HG03060 (cell line): ENCODE data around the gene NENF.
"Not testable (repeated sequence)": the region's sequence is repeated elsewhere in the genome, so short reads cannot be mapped to it uniquely, and the experiment has no call there.

Source experiments
- ATAC-seq: cut with Tn5 transposase; IDR thresholded peaks from one replicate; pipeline ENCODE4 v1.9.1; 2021; ENCODE audit warnings: low read depth, moderate number of reproducible peaks; ENCODE audit not compliant: unreplicated experiment

The NENF gene

DNA sequence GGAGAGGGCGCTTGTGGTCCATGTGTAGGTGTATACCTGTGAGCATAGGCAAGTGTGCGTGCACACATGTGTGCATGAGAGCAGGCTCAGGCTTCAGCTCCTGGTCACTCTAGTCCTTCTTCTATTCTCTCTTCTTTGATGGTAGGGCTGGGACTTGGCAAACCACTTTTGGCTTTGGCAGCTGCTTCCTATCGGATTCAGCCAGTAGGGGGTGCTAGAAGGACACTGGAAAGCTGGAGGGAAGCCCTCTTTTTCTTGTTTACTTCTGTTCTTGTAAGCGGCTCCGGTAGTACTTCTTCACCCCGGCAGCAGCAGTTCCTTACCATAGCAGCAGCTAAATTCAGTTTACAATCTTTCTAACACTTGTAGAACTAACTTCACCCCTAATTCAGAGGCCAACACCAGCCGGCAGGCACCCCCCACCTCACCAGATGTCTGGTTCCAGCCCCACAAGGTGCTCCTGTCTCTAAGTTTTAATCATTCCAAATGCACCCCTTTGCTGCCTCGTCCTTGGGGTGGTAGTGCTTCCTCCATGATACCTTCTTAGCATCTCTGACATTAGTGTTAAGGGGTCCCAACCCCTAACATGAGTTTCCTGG, 25.1 kb downstream of the NENF start:
- ATAC-seq: no peak

DNA sequence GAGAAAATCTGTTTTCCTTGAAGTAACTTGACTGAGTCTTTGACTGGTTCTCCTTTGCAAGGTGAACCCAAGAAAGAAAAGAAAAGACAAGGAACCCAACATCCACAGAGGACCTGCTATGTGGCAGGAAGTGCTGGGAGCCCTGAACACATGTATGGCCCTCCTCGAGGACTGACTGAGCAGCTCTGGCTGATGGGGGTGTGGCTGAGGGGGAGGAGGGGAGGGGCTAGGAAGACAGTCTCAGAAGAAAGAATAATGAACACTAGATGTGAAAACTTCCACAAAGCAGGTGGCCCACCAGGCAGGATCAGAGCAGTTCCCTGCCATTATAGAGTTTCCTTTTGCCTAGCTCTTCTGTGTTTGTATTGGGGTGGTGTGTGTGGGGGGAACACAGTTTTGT, 26.1 kb downstream of the NENF start:
- no peak for ATAC-seq

DNA sequence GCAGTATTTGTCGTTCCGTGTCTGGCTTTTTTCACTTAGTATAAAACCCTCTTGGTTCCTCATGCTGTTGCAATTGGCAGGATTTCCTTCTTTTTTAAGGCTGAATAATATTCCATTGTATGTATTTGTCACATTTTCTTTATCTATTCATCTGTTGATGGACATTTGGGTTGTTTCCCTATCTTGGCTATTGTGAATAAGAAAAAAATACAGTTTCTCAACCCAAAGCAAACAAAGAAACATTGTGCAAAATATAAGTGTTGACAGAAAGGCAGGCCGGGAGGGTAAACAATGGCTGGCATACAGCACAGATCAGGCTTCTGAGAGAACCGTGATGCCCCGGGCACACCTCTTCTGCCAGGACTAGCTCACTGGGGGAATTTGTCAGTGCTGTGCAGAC, 26.9 kb downstream of the NENF start:
- no peak for ATAC-seq

DNA sequence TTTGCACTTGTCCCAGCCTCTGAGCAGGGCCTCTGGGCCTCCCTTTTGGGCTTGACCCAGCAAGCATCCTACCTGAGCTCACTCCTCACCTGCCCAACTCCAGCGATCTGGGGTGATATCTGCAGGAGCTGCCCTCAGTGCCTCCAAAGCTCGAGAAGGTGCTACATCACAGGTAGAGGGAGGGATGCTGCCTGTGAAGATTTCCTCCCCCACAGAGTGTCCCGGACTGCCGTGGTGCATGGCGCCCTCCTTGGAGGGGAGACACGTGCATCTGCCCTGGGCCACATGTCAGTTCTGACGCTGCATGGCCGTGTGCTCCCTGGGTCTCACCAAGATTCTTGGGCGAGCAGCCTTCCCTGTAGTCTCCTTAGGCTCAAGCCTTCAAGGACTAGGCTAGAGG, 27.7 kb downstream of the NENF start:
- ATAC-seq: no peak

DNA sequence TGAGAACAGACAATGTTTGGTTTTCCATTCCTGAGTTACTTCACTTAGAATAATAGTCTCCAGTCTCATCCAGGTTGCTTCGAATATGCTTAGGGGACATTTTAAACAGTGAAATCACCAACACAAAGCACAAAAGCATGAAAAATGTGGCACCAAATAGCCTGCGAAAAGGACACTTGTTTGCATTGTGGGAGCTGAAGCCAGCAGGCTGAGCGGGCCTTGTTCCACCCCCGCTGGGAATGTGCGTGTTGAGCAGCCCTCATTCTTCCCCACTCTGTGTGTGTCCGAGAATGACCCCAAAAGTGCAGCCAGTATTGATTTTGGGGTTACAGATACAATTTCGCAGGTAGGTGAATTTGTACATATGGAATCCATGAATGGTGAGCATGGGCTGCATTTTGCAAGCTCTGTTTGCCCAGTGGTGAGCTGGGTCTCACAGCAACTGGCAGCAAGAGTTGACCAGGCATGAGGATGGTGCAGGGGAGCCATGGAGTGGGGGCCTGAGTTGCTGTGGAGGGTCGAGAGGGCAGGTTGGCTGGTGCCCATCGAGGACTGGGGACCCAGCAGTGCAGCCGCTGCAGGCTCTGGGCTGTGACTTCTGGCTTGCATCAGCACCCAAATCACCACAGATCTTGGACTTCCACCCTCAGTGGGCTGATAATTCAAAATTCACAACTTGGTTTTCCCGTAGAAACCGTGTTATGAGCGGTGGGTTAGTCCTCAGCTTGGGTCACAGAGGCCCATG, 29.4 kb downstream of the NENF start:
- no peak for ATAC-seq

DNA sequence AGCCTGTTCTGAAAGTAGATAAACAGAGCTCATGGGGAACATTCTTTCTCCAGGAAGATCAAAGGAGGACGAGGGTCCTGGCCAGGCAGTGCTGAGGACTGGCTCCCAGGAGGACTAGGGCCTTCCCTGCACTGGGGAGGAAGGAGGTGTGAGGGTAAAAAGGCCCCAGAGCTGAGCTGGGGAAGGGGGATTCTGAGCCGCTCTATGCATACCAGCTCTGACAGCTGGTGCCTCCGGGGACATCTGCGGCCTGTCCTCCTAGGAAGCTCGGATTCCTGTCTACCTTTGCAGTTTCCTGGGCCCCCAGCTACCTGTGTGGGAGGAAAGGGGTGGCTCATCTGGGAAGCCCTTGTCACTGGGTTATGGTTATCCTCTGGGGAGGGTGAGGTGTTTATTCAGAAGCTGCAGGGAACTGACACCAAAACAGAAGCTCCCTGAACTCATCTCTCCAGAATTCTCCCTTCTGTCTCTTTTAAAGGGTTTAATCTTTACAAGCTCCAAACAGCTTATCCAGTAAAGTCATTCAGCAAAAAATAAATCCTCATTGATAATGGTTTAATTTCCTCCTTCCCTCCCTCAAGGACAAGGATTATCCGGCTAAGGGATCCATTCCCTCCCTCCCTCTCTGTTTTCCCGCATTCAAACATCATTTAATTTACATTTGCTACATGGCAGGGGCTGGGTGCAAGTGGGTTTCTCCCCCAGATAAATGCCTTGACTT, 31.0 kb downstream of the NENF start:
- no peak for ATAC-seq

DNA sequence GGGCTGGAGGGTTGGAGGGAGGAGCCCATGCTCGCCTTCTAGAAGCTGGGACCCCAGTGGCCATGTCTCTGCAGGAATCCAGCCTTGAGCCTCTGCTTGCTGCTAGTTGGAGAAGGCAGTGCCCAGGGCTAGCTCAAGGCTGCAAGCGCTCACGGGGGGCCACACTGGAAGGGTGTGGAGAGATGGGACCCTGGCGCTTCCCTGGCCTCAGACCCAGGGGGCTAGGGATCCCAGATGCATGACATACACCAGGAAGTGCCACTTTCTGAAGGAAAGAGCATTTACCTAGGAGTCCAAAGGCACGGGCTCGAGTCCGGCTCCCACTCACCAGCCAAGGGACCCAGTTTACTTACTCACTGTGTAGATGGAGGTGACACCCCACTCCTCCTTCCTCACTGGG, 32.6 kb downstream of the NENF start:
- no peak for ATAC-seq

DNA sequence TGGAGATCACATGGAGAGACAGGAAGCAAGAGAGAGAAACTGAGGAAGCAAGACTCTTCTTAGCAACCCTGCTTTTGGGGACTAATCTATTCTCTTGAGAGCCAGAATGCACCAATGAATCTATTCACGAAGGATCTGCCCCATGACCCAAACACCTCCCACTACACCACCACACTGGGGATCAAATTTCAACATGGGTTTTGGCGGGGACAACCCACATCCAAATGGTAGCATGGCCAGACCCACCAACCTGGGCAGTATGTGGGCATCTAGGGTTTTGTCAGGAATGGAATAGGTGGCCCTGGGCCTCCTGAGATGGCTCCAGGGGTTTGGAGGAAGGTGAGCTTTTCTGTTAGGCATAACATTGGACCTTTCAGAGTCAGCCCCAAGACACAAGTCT, 33.7 kb downstream of the NENF start:
- no peak for ATAC-seq

DNA sequence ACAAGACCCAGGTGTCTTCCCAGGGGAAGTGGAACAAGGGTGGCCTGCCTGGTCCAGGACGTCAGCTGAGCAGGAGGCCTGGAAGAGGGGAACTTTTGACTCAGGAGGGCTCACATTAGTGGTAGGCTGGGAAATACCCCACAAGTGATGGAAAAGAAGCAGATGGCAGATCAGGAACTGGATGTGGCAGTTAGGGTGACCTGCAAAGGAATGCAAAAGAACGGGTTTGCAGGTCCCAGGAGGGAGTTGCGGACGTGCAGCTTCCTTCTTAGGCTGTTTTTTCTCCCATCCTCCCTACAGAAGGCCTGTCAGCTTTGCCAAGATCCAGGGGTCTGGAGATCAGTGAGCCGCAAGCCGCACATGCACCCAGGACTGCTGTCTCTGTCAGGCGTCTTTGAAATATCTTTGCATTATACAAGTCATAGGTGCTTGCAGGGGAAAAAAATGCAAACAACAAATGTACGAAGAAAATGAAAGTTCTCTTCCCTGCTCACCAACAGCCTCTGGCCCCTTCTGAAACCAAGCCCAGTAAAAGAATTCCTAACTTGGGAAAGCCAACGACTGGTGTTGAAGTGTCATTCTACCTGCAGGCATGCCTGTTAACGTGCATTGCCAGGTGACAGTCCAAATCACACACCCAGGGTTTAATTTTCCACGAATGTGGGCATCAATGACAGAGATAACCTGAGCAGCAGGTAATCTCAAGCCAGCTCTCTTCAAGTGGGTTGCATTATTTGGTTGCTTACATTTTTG, 34.4 kb downstream of the NENF start:
- ATAC-seq: no peak

DNA sequence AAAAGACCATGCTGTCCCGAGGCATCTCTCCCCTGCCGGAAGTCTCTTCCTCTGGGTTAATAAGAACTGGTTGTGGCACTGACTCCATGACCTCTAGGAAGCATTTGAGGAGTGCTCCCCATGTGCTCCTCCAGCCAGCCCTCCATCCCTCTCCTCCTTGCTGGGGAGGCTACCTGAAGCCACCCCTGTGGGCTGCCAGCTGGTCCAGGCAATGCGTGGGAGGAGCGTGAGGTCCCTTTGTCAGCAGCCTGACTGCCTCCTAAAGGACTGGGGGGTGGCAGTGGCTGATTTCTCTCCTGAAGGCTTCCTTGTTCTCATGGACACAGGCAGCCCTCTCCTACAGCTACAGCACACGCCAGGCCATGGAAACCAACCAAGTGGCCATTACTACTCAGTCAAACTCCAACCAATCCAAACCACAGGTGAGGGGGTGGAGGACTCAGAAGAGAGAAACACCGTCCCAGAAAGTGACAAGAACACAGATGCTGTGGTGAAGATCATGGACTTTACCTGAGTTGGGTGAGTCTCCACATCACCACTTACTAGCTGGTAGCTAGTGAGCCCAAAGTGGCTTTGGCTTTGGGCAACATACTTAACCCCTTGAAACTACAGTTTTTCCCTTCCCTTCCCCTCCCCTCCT, 35.2 kb downstream of the NENF start:
- ATAC-seq: no peak

DNA sequence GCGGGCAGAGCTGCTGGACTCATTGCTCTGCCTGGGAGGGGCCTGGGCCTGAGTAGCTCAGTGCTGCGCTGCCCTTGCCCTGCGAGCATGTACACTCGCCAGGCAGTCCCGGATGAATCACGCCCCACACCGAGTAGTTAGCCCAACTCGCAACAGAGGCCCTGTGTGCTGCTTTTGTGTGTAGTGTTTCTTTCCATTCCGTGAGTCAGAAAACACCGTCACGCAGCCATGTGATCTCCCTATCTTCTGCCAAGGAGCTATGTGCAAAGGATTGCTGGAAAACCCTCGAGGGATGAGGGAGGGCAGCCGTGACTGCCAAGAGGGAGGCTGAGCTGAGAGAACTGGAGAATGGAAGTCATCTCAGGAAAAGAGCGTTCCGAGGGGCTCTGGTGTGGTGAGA, 37.3 kb downstream of the NENF start:
- no peak for ATAC-seq

DNA sequence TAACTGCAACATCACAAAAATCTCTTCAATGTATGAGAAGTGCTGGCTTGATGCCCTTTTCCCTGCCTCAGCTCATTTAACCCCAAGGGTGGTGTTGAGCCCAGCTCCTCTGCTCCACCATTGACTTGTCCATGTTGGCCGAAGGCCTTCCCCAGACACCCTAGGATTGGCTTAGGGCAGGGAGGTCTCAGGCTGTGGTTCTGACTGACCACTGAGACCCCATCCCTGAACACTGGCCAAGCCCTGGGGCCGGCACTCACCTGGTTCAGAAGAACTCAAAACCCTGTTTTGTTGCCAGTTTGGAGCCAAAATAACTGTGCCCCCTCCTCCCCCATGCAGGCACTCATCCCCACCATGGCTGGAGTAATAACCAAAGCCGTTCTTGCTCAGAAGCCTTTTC, 38.6 kb downstream of the NENF start:
- no peak for ATAC-seq

DNA sequence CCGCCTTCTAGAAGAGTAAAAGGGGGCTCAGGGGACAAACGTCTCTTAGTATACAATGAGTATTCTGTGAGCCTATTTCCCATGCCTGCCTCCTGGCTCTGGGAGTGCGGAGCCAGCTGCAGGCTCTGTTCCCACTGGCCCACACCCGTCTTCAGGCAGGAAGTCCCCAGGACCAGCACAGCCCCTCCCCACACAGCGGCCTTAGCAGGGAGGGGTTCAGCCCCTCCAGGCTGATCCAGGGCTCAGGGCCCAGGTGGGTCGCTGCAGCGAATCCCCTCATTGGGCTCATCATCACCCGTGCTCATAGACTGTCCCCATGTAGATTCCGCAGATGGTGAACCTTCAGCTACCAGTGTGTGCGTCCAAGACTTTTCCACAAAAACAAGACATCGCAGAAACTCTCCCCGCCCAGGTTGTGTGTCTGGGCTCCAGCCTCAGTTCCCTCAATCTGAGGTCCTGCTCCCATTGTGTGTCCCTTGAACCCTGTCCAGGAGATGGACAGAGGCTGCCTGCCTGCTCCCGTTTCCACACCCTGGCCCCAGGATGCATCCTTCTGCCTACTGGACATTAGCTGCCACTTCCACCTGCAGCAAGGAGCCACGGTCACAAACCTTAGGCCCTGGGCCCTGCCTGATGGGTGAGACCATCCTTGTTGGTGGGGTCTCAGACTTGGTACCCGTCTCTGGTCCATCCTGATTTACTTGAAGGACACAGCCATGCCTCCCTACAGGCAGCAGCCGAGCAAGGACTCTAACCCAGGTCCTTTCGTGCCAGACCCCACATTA, 39.4 kb downstream of the NENF start:
- ATAC-seq: no peak

DNA sequence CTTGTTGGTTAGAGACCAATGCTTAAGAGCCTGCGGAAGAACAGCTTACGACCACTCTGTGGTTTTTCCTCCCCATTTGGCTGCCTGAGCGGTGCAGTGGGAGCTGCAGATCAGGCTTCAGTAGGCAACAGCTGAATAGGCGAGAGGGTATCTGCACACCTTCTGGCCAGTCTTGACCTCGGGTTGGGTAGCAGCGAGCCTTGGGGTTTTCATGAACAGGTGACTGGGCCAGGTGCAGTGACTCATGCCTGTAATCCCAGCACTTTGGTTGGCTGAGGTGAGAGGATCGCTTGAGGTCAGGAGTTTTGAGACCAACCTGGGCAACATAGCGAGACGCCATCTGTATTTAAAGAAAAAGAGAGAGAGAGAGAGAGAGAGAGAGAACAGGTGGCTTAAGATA, 41.0 kb downstream of the NENF start:
- no peak for ATAC-seq

DNA sequence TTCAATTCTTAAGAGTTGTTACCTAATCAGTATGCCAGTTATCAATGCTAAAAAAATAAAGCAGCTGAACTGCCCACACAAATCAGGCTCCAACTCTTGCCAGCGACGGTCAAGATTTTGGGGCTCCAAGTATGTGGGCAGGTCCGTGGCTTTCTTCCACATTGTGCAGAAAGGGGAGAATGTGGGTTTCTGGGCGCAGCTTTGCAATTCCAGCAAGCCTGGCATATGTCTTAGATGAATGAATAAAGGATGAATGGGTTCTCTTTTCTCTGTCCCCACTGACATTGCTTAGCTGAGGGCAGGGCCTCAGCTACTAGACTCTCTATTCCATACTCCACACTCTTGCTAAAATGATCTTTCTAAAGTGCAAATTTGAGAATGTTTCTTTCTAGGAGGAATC, 42.4 kb downstream of the NENF start:
- ATAC-seq: no peak

DNA sequence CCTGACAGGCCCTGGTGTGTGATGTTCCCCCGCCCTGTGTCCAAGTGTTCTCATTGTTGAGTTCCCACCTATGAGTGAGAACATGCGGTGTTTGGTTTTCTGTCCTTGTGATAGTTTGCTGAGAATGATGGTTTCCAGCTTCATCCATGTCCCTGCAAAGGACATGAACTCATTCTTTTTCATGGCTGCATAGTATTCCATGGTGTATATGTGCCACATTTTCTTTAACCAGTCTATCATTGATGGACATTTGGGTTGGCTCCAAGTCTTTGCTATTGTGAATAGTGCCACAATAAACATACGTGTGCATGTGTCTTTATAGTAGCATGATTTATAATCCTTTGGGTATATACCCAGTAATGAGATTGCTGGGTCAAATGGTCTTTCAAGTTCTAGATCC, 43.1 kb downstream of the NENF start:
- ATAC-seq: not testable (repeated sequence)

DNA sequence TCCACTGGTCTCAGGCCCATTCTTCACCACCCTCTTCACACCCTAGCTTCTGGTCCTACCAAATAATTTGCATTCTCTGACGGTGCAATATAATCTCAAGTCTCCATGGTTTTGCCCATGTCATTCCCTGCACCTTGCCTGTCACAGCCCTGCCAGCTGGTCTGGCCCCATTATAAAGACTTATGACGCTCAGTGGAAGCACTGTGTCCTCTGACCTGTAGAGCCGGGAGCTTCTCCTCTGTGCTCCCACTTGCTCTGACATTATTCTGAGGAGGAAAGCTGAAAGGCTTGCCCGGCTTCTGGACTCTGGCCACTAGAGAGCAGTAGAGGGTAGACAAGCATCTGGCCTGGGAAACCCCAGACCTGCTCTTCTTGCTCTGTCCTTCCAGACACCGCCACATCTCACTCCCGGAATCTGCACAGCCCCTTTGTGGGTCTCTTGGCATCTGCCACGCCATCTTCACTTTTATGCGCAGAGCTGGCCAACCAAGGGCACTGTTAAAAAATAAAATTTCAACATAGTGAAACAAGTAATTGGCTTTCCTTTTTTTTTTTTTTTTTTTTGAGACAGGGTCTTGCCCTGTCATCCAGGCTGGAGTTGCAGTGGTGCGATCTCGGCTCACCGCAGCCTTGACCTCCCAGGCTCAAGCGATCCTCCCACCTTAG, 44.4 kb downstream of the NENF start:
- ATAC-seq: peak; percentile 65

DNA sequence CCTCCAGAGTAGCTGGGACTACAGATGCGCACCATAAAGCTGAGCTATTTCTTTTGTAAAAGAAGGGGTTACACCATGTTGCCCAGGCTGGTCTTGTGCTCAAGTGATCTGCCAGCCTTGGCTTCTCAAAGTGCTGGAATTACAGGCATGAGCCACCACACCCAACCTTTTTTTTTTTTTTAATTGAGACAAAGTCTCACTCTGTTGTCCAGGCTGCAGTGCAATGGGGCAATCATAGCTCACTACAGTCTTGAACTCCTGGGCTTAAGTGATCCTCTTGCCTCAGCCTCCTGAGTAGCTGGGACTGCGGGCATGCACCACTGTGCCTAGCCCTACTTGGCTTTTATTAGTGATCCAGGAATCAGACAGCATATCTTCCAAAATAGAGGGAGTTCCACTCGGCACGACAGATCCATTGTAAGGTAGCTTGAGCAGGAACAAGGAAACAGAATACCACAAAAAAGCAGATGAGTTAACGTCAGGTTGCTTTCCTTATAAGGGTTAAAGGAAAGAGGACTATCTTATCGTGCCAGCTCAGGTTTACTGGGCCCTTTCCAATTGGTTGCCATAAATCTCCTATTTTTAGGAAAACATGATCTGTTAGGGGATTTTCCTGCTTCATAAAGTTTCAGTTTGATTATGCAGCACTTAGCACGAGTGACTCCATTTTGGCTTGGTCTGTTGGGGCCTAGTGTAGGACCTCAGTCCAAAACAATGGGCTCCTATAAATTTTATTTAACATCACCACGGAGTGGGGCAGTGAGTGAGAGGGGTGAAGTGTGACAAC, 45.2 kb downstream of the NENF start:
- ATAC-seq: no peak
